Subcutaneous preadipocyte (primary cell): Measurements from ENCODE around the gene IFTAP. TPM values are rescaled to one million over a fixed set of nuclear protein-coding genes. Genes with fewer than 3 reads are reported as not detected.

Experiments
- total RNA-seq: library from RNA; depleted of rRNA; stranded (reverse); fragments of >200 nt; gene quantifications from 2 replicates; pipeline ENCODE4 v1.2.3, GENCODE V29; 2012

Gene IFTAP, protein sequence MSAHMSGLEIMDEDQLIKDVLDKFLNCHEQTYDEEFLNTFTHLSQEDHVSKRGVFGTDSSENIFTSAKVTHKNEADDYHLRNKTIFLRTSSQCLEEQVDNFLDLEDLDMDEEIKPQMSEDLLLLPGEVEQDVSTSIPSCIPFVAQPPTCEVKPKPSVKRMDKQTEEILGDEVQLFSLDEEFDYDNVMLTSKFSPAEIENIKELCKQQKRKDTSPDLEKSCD
- 15.4 and 18.0 TPM in 2 replicates for total RNA-seq

DNA sequence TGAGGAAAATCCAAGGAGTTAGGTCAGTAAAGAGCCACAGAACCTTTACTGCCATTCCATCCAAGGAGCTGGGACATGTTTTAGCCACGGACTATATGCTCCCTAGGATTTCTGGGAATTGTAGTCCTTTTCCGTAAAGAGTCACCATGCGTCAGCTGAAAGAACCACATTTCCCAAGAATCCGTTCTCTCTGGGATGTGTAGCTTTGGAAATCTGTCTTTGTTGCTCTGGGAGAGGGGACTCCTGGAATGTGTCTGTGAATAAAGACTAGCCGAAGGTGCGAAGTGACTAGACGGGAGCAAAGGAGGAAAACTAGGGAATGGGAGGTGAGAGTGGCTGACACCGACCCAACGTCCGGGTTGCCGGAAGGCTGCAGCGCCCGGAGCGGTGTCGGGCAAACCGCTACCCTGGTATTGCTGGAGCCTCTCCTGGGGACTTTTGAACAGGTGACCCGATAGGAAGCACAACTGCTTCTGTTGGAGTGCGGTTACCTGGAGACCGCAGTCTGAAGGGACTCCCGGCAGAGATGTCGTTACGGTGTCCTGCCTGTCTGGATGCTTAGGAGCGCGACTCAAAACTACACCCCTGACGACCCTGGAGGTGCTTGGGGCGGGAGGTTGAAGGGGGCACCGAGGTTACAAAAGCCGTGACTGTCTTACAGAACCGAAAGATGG is at the start of gene IFTAP:
TSS of gene IFTAP (plus strand) at position 187 of the 674 bp plus-strand sequence. CDS start 15,602 bp downstream, outside the sequence.

DNA sequence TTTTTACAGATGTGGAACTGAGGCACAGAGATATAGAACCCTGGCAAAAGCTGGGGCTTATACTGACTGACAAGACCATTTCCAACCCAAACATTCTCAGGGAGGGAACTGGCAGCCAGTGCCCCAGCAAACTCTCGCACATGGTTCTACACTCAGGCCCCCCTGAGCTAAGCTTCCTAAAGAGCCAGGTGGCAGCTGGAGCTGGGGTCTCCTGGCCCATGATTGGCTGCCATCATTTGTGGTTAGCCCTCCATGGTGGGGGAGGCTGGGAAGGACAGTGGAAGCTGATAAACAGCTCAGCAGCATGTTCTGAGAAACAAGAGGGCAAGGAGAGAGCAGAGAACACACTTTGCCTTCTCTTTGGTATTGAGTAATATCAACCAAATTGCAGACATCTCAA is 26.6 kb upstream of the IFTAP start, which contains the start of gene RAG1:
TSS of gene RAG1 (plus strand) at position 314 of the 400 bp plus-strand sequence. CDS start 5,298 bp downstream, outside the sequence.

GRCh38 chr11:36598051-36598450 is 3.7 kb downstream of the IFTAP start, which contains the start of gene RAG2:
TSS of gene RAG2 (minus strand) at chr11:36598236. CDS start at chr11:36594168, 4,068 bp downstream.

Other genes starting within 250 kb of the IFTAP start
- 7.3 and 10.2 TPM in 2 replicates for gene TRAF6, start 84.2 kb upstream of the IFTAP start, total RNA-seq
- gene RAG1, start 26.5 kb upstream of the IFTAP start, total RNA-seq: 0.20 and 0.37 TPM in 2 replicates
- not detected in 2 replicates for gene RAG2, start 3.7 kb downstream of the IFTAP start, total RNA-seq